ENCODE measurements around the gene ZBTB25.

The ZBTB25 gene

GRCh38 chr14:64434528-64434927, 69.1 kb downstream of the ZBTB25 start:
- in situ Hi-C loops (cut with HindIII; ENCODE audit: low sequenced_read_pairs) = no loop called here
- H3K4me3 ChIP-seq (ENCODE audit: low read depth, low read length) = no peak overlapping the region
- TF ChIP-seq CTCF (IDR thresholded peaks at IDR 0.05; ENCODE audit: low read depth, low read length) = no peak
- DNase-seq (ENCODE audit: low read depth, low spot score) = no peak

GRCh38 chr14:64423987-64424386, 79.7 kb downstream of the ZBTB25 start:
- DNase-seq (ENCODE audit: low read depth, low spot score) = peak; percentile 85
- H3K4me3 ChIP-seq (ENCODE audit: low read depth, low read length) = no peak overlapping the region
- in situ Hi-C loops (cut with HindIII; ENCODE audit: low sequenced_read_pairs) = no loop called here
- TF ChIP-seq CTCF (IDR thresholded peaks at IDR 0.05; ENCODE audit: low read depth, low read length) = no peak

- TF ChIP-seq CTCF (IDR thresholded peaks at IDR 0.05; ENCODE audit: low read depth, low read length) = no peak
- H3K4me3 ChIP-seq (ENCODE audit: low read depth, low read length) = no peak overlapping the region
- in situ Hi-C loops (cut with HindIII; ENCODE audit: low sequenced_read_pairs) = no loop called here
- no peak for DNase-seq (ENCODE audit: low read depth, low spot score)
Observed at GRCh38 chr14:64422756-64423155, 80.9 kb downstream of the ZBTB25 start.

- in situ Hi-C loops (cut with HindIII; ENCODE audit: low sequenced_read_pairs) = no loop called here
- TF ChIP-seq CTCF (IDR thresholded peaks at IDR 0.05; ENCODE audit: low read depth, low read length) = no peak
- no peak overlapping the region for H3K4me3 ChIP-seq (ENCODE audit: low read depth, low read length)
- no peak for DNase-seq (ENCODE audit: low read depth, low spot score)
Observed at GRCh38 chr14:64422005-64422404, 81.6 kb downstream of the ZBTB25 start.

- DNase-seq (ENCODE audit: low read depth, low spot score) = peak; percentile 71
- no peak overlapping the region for H3K4me3 ChIP-seq (ENCODE audit: low read depth, low read length)
- TF ChIP-seq CTCF (IDR thresholded peaks at IDR 0.05; ENCODE audit: low read depth, low read length) = no peak
- in situ Hi-C loops (cut with HindIII; ENCODE audit: low sequenced_read_pairs) = no loop called here
Observed at GRCh38 chr14:64421166-64421565, 82.5 kb downstream of the ZBTB25 start.

GRCh38 chr14:64419003-64419402, 84.6 kb downstream of the ZBTB25 start:
- no peak overlapping the region for H3K4me3 ChIP-seq (ENCODE audit: low read depth, low read length)
- in situ Hi-C loops (cut with HindIII; ENCODE audit: low sequenced_read_pairs) = no loop called here
- DNase-seq (ENCODE audit: low read depth, low spot score) = no peak
- TF ChIP-seq CTCF (IDR thresholded peaks at IDR 0.05; ENCODE audit: low read depth, low read length) = no peak

GRCh38 chr14:64417771-64418125, 85.9 kb downstream of the ZBTB25 start:
- DNase-seq (ENCODE audit: low read depth, low spot score) = no peak
- H3K4me3 ChIP-seq (ENCODE audit: low read depth, low read length) = no peak overlapping the region
- in situ Hi-C loops (cut with HindIII; ENCODE audit: low sequenced_read_pairs) = no loop called here
- TF ChIP-seq CTCF (IDR thresholded peaks at IDR 0.05; ENCODE audit: low read depth, low read length) = no peak
